RWPE1 (cell line): ENCODE results near the gene TMEM184C.

Experiments used
- CTCF ChIA-PET: fragments of 350-600 bp; sonication (Branson Sonifier 250); formaldehyde crosslinking; extraction: SDS; loops from one replicate; lab custom pipeline; 2021; lab: Yijun Ruan, JAX
- POLR2A ChIA-PET: fragments of 400-600 bp; formaldehyde crosslinking; extraction: SDS; loops from one replicate; lab custom pipeline; 2020; ENCODE audit warnings: antibody characterized with exemption; ENCODE audit not compliant: low non-redundant PET; lab: Yijun Ruan, JAX
- DNase-seq: peaks from one replicate; pipeline ENCODE4 v3.0.0; 2012; ENCODE audit warnings: low spot score
- H3K27ac ChIP-seq: fragments of 450-650 bp; 2 replicates; pipeline ENCODE4 v1.5.1; 2017
- CTCF ChIP-seq: fragments of 450-650 bp; conservative IDR thresholded peaks from 2 replicates; pipeline ENCODE4 v1.5.1; 2017; ENCODE audit warnings: low read depth, mild to moderate bottlenecking

TMEM184C gene

GRCh38 chr4:147674496-147674895 lies 57.3 kb downstream of the TMEM184C start:
- POLR2A ChIA-PET = no interaction called here
- CTCF ChIA-PET = interaction anchor here (1.1 kb wide), 1 partner anchor 208 kb away, joined by 3 read pairs; no protein-coding TSS in a partner anchor

GRCh38 chr4:147678106-147678505 lies 60.9 kb downstream of the TMEM184C start:
- ChIA-PET POLR2A (no interaction called here), CTCF (no interaction called here)
- TF ChIP-seq CTCF = no peak
- DNase-seq = no peak
- H3K27ac ChIP-seq = no peak overlapping the region

More at GRCh38 chr4:147674496-147674895, 57.3 kb downstream of the TMEM184C start:
- no peak for TF ChIP-seq CTCF
- DNase-seq = no peak
- no peak overlapping the region for H3K27ac ChIP-seq

GRCh38 chr4:147678796-147679549 lies 61.8 kb downstream of the TMEM184C start:
- TF ChIP-seq CTCF = no peak
- DNase-seq = no peak
- H3K27ac ChIP-seq = no peak overlapping the region
- POLR2A ChIA-PET = no interaction called here
- CTCF ChIA-PET = interaction anchor here (0.5 to 1.1 kb wide), 4 partner anchors 17 to 1063 kb away, joined by 3 read pairs; no protein-coding TSS in a partner anchor

- POLR2A ChIA-PET = interaction anchor here (1.7 kb wide), 1 partner anchor 65 kb away, joined by 7 read pairs; the partner anchor contains the start of gene TMEM184C
- CTCF ChIA-PET = interaction anchor here (1.8 kb wide), 1 partner anchor 184 kb away, joined by 8 read pairs; no protein-coding TSS in a partner anchor
- DNase-seq = no peak
- no peak overlapping the region for H3K27ac ChIP-seq
- TF ChIP-seq CTCF = no peak
Measured at GRCh38 chr4:147682755-147683154, 65.6 kb downstream of the TMEM184C start.

- no peak for TF ChIP-seq CTCF
- DNase-seq = peak; percentile 18
- ChIA-PET CTCF (interaction anchor here (1.8 kb wide), 1 partner anchor 184 kb away, joined by 8 read pairs; no protein-coding TSS in a partner anchor), POLR2A (interaction anchor here (0.6 to 1.7 kb wide), 3 partner anchors 49 to 1949 kb away, joined by 3 to 14 read pairs (median 7); partner anchors contain the start of genes ARHGAP10 and TMEM184C)
- peak overlapping the region; percentile 83 for H3K27ac ChIP-seq
Measured at GRCh38 chr4:147683188-147683591, 66.0 kb downstream of the TMEM184C start.
